OCI-LY3 (cell line): ENCODE measurements around the gene MCC.

ENCODE experiments used
- H2AFZ ChIP-seq: fragments of 200-600, 300-600 bp; shearing (Covaris generic); 2 replicates; pipeline ENCODE4 v1.6.0; 2014; ENCODE audit warnings: antibody characterized with exemption, low read depth, low read length
- H3K27ac ChIP-seq: fragments of 200-600, 300-600 bp; sonication (generic); 2 replicates; pipeline ENCODE4 v1.5.1; 2014; ENCODE audit warnings: mild to moderate bottlenecking, low read length, moderate library complexity, mixed read lengths
- H3K27me3 ChIP-seq: fragments of 200-600, 300-600 bp; sonication (generic); 2 replicates; pipeline ENCODE4 v1.6.1; 2014; ENCODE audit warnings: low read depth, low read length, mixed read lengths
- H3K36me3 ChIP-seq: fragments of 200-600, 300-600 bp; sonication (generic); replicated peaks from 2 replicates; pipeline ENCODE3; 2014; ENCODE audit warnings: low read depth, low read length, mixed read lengths
- H3K4me1 ChIP-seq: fragments of 300-600, 200-600 bp; sonication (generic); 2 replicates; pipeline ENCODE4 v1.6.1; 2014; ENCODE audit warnings: low read length, mixed read lengths
- H3K4me2 ChIP-seq: fragments of 200-600, 300-600 bp; sonication (generic); 2 replicates; pipeline ENCODE4 v1.6.1; 2014; ENCODE audit warnings: low read length, mixed read lengths
- H3K4me3 ChIP-seq: fragments of 300-600, 200-600 bp; sonication (generic); 2 replicates; pipeline ENCODE4 v1.5.1; 2014; ENCODE audit warnings: antibody characterized with exemption, mild to moderate bottlenecking, low read length, moderate library complexity
- H3K79me2 ChIP-seq: fragments of 300-600, 200-600 bp; shearing (Covaris generic); 2 replicates; pipeline ENCODE4 v1.6.1; 2014; ENCODE audit warnings: mild to moderate bottlenecking, low read length, mixed read lengths
- H3K9ac ChIP-seq: fragments of 300-600, 200-600 bp; shearing (Covaris generic); 2 replicates; pipeline ENCODE4 v1.6.0; 2014; ENCODE audit warnings: mild to moderate bottlenecking, low read length, moderate library complexity
- H3K9me3 ChIP-seq: fragments of 200-600, 300-600 bp; shearing (Covaris generic); 2 replicates; pipeline ENCODE4 v1.6.1; 2014; ENCODE audit warnings: low read length, mixed read lengths; ENCODE audit not compliant: insufficient read depth
- H4K20me1 ChIP-seq: fragments of 200-600, 300-600 bp; sonication (generic); 2 replicates; pipeline ENCODE4 v1.6.1; 2016; ENCODE audit warnings: low read length, mixed read lengths; ENCODE audit not compliant: insufficient read depth
- CTCF ChIP-seq: fragments of 200-600, 300-600 bp; sonication (generic); IDR thresholded peaks from 2 replicates; pipeline ENCODE4 v1.5.1; 2014; ENCODE audit warnings: antibody characterized with exemption, low read length, low read depth
- EZH2phosphoT487 ChIP-seq: fragments of 200-600 bp; shearing (Covaris generic); IDR thresholded peaks from 2 replicates; pipeline ENCODE4 v1.6.1; 2018; ENCODE audit warnings: antibody characterized with exemption, mixed run types, low read depth

The MCC gene

GRCh38 chr5:113387844-113388243, 100.4 kb downstream of the MCC start:
- TF ChIP-seq EZH2phosphoT487 = no peak
- no peak for TF ChIP-seq CTCF
- Histone ChIP-seq H3K9ac (no peak overlapping the region), H3K36me3 (no peaks in the 10 kb centered on the region), H3K9me3 (no peaks in the 10 kb centered on the region), H3K27ac (no peak overlapping the region), H3K4me3 (no peak overlapping the region), H3K27me3 (no peaks in the 10 kb centered on the region), H3K4me2 (no peak overlapping the region), H3K79me2 (no peaks in the 10 kb centered on the region), H4K20me1 (no peaks in the 10 kb centered on the region), H2AFZ (no peak overlapping the region), H3K4me1 (no peaks in the 10 kb centered on the region; the same call in 1 of the 2 replicates)

- Histone ChIP-seq H3K27ac (no peak overlapping the region), H3K79me2 (no peaks in the 10 kb centered on the region), H3K4me2 (no peak overlapping the region), H4K20me1 (no peaks in the 10 kb centered on the region), H3K9me3 (no peaks in the 10 kb centered on the region), H3K36me3 (no peaks in the 10 kb centered on the region), H3K4me1 (no peaks in the 10 kb centered on the region), H3K27me3 (no peaks in the 10 kb centered on the region), H3K4me3 (no peak overlapping the region), H3K9ac (no peak overlapping the region), H2AFZ (no peak overlapping the region)
- TF ChIP-seq CTCF (no peak), EZH2phosphoT487 (no peak)
Observed at GRCh38 chr5:113384782-113385285, 103.4 kb downstream of the MCC start.

- no peak overlapping the region for H3K4me3 ChIP-seq
- H3K79me2 ChIP-seq = no peaks in the 10 kb centered on the region
- no peaks in the 10 kb centered on the region for H3K4me1 ChIP-seq
- no peak overlapping the region for H3K4me2 ChIP-seq
- H3K9me3 ChIP-seq = no peaks in the 10 kb centered on the region
- no peaks in the 10 kb centered on the region for H4K20me1 ChIP-seq
- TF ChIP-seq CTCF (no peak), EZH2phosphoT487 (no peak)
- H3K27ac ChIP-seq = no peak overlapping the region
- H3K27me3 ChIP-seq = no peaks in the 10 kb centered on the region
- no peaks in the 10 kb centered on the region for H3K36me3 ChIP-seq
- H3K9ac ChIP-seq = no peak overlapping the region
- no peak overlapping the region for H2AFZ ChIP-seq
Observed at GRCh38 chr5:113382731-113383130, 105.5 kb downstream of the MCC start.

GRCh38 chr5:113381791-113382190, 106.5 kb downstream of the MCC start:
- no peaks in the 10 kb centered on the region for H3K4me1 ChIP-seq
- no peaks in the 10 kb centered on the region for H3K27me3 ChIP-seq
- no peak overlapping the region for H2AFZ ChIP-seq

More at GRCh38 chr5:113381791-113382190, 106.5 kb downstream of the MCC start:
- Histone ChIP-seq H4K20me1 (no peaks in the 10 kb centered on the region), H3K4me3 (no peak overlapping the region), H3K9ac (no peak overlapping the region), H3K4me2 (no peak overlapping the region), H3K9me3 (no peaks in the 10 kb centered on the region), H3K79me2 (no peaks in the 10 kb centered on the region), H3K36me3 (no peaks in the 10 kb centered on the region), H3K27ac (no peak overlapping the region)
- TF ChIP-seq CTCF (no peak), EZH2phosphoT487 (no peak)
